ENCODE data around the gene C13orf42.

DNA sequence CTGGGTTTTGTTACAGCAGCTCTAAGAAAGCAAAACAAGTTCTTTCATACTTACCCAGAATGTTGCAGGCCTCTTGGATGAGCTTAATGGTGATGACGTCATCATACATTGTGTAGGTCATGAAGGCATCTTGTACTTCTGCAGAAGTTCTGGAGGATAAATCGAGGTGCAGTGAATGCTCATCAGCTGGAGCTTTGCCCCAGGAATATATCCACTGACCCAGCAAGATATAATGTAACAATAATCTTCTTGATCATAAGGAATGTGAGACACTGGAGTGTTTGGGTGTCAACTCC, 63.0 kb downstream of the C13orf42 start:
- TF ChIP-seq CTCF (IDR thresholded peaks at IDR 0.05) (no peak), POLR2A (IDR thresholded peaks at IDR 0.05) (no peak)
